ENCODE measurements around the gene CPB2.

The CPB2 gene, protein sequence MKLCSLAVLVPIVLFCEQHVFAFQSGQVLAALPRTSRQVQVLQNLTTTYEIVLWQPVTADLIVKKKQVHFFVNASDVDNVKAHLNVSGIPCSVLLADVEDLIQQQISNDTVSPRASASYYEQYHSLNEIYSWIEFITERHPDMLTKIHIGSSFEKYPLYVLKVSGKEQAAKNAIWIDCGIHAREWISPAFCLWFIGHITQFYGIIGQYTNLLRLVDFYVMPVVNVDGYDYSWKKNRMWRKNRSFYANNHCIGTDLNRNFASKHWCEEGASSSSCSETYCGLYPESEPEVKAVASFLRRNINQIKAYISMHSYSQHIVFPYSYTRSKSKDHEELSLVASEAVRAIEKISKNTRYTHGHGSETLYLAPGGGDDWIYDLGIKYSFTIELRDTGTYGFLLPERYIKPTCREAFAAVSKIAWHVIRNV

GRCh38 chr13:46104868-46105267, at the start of gene CPB2:
Gene CPB2, minus strand, starts transcription at chr13:46105033. Its CDS starts 24 bp downstream, at chr13:46105009.
- no peak for DNase-seq
- no peak for TF ChIP-seq CTCF (IDR thresholded peaks at IDR 0.05; ENCODE audit: low read depth, low read length, missing control alignments)
- in situ Hi-C loops (cut with HindIII; ENCODE audit: low pct_ligation_motif_present, low sequenced_read_pairs): no loop called here
- Histone ChIP-seq H3K27me3 (replicated peaks) (no peaks in the 10 kb centered on the region), H3K36me3 (replicated peaks) (no peaks in the 10 kb centered on the region), H3K4me3 (ENCODE audit: low read depth, low read length) (no peak within 1 kb of the TSS), H3K27ac (no peak within 1 kb of the TSS)

GRCh38 chr13:46154136-46154801, 49.4 kb upstream of the CPB2 start:
- no peak for DNase-seq
- no peaks in the 10 kb centered on the region for H3K27me3 ChIP-seq (replicated peaks)
- no peak for TF ChIP-seq CTCF (IDR thresholded peaks at IDR 0.05; ENCODE audit: low read depth, low read length, missing control alignments)
- no peak overlapping the region for H3K4me3 ChIP-seq (ENCODE audit: low read depth, low read length)
- H3K36me3 ChIP-seq (replicated peaks): no peaks in the 10 kb centered on the region
- no peak overlapping the region for H3K27ac ChIP-seq
- in situ Hi-C loops (cut with HindIII; ENCODE audit: low pct_ligation_motif_present, low sequenced_read_pairs): no loop called here

DNA sequence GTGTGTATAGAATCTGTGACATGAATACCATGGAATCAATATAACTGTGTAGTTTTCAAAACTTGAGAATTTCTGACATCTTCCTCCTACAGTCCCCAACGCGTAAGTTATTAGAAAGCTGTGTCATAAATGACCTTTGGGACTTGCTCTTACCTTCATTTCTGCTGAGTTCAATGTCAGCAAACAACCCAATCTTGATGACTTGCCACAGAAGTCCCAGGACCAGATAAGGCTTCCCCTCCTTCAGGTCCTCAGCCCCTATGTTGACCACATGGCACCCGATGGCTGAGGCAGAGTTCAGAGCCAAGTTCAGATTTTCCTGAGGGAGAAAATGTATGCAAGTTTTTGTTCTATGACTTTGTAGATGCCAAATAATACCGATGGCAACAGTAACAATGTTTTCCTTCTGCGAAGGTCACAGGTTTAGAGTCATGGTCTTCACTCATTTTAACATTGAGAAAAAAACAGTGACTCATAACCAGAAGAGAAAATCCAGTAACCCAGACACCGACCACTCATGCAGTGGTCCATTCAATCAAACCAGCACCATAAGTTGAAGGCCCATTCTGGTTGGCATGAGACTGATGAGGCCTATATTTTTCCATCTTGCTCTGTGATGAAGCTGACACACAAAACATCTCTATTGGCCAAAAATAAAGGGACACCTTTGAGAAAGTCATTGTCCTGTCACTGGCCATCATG, 47.9 kb upstream of the CPB2 start:
- DNase-seq: no peak
- H3K27me3 ChIP-seq (replicated peaks): no peaks in the 10 kb centered on the region
- H3K36me3 ChIP-seq (replicated peaks): no peaks in the 10 kb centered on the region
- TF ChIP-seq CTCF (IDR thresholded peaks at IDR 0.05; ENCODE audit: low read depth, low read length, missing control alignments): no peak
- no peak overlapping the region for H3K27ac ChIP-seq
- H3K4me3 ChIP-seq (ENCODE audit: low read depth, low read length): no peak overlapping the region
- in situ Hi-C loops (cut with HindIII; ENCODE audit: low pct_ligation_motif_present, low sequenced_read_pairs): no loop called here

DNA sequence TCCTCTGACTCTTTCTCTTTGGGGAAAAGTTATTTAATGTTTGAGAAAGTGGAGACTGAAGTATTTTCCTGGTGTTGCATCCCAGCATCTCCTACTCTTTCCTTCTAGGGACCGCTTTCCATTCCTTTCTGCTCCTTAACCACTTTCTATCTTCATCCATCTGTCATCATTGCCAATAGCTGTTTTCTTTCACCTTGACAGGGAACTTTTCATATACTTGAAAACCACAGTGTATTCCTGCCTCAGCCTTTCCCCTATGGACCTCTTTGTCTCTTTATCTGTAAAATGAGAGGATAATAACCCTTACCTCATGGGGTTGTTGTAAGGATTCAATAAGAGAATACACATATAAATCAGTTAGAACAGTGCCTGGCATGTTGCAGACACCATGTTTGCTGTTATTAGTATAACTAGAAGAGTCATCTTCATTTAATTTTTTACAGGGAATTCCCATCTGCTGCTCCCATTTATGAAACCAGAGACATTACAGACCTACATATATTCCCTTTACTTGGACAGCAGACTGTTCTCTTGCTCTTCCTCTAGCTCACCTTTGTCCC, 45.4 kb upstream of the CPB2 start:
- H3K27ac ChIP-seq: no peak overlapping the region
- in situ Hi-C loops (cut with HindIII; ENCODE audit: low pct_ligation_motif_present, low sequenced_read_pairs): no loop called here
- no peak overlapping the region for H3K4me3 ChIP-seq (ENCODE audit: low read depth, low read length)
- H3K36me3 ChIP-seq (replicated peaks): no peaks in the 10 kb centered on the region
- no peak for TF ChIP-seq CTCF (IDR thresholded peaks at IDR 0.05; ENCODE audit: low read depth, low read length, missing control alignments)
- no peaks in the 10 kb centered on the region for H3K27me3 ChIP-seq (replicated peaks)
- DNase-seq: no peak

DNA sequence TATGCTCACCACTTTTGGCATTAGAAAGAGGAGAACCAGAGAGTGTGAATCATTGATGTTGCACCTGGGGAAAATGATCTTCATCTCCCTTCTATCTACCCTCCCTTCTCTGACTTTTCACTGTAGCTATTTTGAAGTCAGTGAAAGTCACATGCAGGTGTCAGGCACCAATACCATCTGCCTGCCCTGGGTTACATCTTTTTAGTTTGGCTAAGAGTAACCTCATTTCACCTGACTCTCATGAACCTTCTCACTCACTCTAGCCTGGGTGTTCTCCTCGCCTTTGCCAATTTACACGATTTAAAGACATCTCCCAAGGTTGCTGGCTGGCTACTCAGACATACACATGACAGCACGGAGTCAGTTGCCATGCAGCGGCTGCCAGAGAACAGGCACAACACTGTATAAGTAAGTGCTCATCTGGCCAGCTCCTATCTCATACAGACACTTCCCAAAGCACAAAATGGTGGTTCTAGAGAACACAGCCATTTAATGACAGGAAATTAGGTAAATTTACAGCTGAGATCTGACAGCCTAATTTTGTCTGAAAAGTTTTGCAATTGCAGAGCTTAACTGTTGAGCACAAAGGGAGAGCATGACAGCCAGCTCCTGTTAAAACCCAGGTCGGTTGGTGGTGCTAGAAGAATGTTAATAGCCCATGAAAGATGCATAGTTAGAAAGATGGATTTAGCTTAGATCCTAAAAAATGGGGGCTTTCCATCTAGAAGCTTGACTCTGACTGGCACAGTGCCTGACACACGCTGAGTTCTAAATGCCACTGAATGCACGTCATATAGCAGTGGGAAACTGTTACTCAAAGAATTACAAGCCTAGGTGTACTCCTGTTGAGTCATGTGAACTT, 44.7 kb upstream of the CPB2 start:
- in situ Hi-C loops (cut with HindIII; ENCODE audit: low pct_ligation_motif_present, low sequenced_read_pairs): no loop called here
- Histone ChIP-seq H3K36me3 (replicated peaks) (no peaks in the 10 kb centered on the region), H3K4me3 (ENCODE audit: low read depth, low read length) (no peak overlapping the region), H3K27ac (no peak overlapping the region), H3K27me3 (replicated peaks) (no peaks in the 10 kb centered on the region)
- TF ChIP-seq CTCF (IDR thresholded peaks at IDR 0.05; ENCODE audit: low read depth, low read length, missing control alignments): no peak
- peak; percentile 64 for DNase-seq
